Parathyroid adenoma (tissue), 2 donors: ENCODE results near the gene SYPL1.
"Not testable (repeated sequence)": the region's sequence is repeated elsewhere in the genome, so short reads cannot be mapped to it uniquely, and the experiment has no call there.

Experiments
- H2AFZ ChIP-seq: fragments of 300-600 bp; sonication (generic); one replicate; pipeline ENCODE4 v1.7.0; 2017; ENCODE audit warnings: antibody characterized with exemption, mild to moderate bottlenecking
- H3K27ac ChIP-seq: fragments of 300-600 bp; sonication (generic); one replicate; pipeline ENCODE4 v1.7.0; 2017
- H3K27me3 ChIP-seq: fragments of 300-600 bp; sonication (generic); one replicate; pipeline ENCODE4 v1.7.0; 2017; ENCODE audit warnings: low read length; ENCODE audit not compliant: control insufficient read depth, insufficient read depth
- H3K36me3 ChIP-seq: fragments of 300-600 bp; sonication (generic); one replicate; pipeline ENCODE4 v1.7.0; 2017; ENCODE audit warnings: low read length; ENCODE audit not compliant: control insufficient read depth, insufficient read depth
- H3K4me1 ChIP-seq: fragments of 300-600 bp; sonication (generic); one replicate; pipeline ENCODE4 v1.7.0; 2017; ENCODE audit warnings: control low read depth
- H3K4me2 ChIP-seq: fragments of 300-600 bp; sonication (generic); one replicate; pipeline ENCODE4 v1.7.0; 2017; ENCODE audit warnings: low read length
- H3K4me3 ChIP-seq: fragments of 300-600 bp; sonication (generic); one replicate; pipeline ENCODE4 v1.7.0; 2017; ENCODE audit warnings: low read depth, low read length
- H3K79me2 ChIP-seq: fragments of 300-600 bp; sonication (generic); one replicate; pipeline ENCODE4 v1.7.0; 2017; ENCODE audit warnings: control low read depth
- H3K9ac ChIP-seq: fragments of 300-600 bp; sonication (generic); one replicate; pipeline ENCODE4 v1.7.0; 2017; ENCODE audit warnings: mild to moderate bottlenecking
- H3K9me3 ChIP-seq: fragments of 300-600 bp; sonication (generic); one replicate; pipeline ENCODE4 v1.7.0; 2017; ENCODE audit warnings: low read length; ENCODE audit not compliant: control insufficient read depth
- TF ChIP-seq, protein P1 (sequence below): fragments of 300-600 bp; sonication (generic); IDR thresholded peaks from one replicate; pipeline ENCODE4 v1.7.0; 2017; ENCODE audit warnings: antibody characterized with exemption, mild to moderate bottlenecking
- donor health status: primary hyperparathyroidism.

SYPL1 gene

DNA sequence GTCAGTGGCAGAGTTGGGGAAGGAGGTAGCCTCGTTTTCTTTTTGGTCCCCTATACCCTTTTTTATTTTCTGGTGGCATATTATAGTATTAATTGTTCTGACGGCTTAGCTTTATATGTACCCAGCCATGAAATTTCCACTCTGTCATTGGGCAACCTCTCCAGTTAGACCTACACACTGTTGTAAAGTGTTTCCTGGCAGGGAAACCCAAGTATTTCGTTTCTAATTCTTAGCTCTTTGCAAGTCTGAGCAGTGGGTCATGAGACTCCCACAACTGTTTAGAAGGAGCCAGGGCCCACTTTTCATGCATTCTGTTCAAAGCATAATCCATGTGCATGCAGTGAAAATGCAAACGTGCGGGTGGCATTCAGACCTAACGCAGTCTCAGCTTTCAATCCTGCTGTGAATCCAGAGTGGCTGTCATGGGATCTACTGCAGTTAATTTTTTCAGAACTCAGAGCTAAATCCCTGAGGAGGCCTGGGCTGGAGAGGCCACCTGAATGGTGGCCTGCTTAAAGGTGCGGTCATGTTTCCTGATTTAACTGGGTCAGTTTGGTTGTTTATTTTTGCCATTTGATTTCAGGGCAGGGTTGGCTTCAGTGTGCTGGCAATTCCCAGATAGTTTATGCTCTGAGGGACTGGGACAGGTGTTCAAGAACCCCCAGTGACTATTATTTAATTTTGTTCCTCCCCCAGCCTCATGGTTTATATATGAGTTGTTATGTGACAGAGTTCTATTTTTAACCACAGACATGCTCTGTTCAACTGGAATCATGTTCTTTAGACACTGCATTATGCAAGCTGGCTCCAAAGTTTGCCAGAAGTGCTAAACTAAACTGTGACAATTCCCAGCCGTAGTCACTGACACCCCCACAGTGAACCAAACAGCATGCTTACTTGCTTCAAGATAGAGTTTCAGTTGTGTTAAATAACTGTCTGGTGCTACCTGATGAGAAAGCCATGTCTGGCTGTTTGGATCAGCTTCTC lies 27.4 kb upstream of the SYPL1 start:
- no peaks in the 10 kb centered on the region for H3K79me2 ChIP-seq
- H3K27me3 ChIP-seq: no peaks in the 10 kb centered on the region
- TF ChIP-seq, protein P1, sequence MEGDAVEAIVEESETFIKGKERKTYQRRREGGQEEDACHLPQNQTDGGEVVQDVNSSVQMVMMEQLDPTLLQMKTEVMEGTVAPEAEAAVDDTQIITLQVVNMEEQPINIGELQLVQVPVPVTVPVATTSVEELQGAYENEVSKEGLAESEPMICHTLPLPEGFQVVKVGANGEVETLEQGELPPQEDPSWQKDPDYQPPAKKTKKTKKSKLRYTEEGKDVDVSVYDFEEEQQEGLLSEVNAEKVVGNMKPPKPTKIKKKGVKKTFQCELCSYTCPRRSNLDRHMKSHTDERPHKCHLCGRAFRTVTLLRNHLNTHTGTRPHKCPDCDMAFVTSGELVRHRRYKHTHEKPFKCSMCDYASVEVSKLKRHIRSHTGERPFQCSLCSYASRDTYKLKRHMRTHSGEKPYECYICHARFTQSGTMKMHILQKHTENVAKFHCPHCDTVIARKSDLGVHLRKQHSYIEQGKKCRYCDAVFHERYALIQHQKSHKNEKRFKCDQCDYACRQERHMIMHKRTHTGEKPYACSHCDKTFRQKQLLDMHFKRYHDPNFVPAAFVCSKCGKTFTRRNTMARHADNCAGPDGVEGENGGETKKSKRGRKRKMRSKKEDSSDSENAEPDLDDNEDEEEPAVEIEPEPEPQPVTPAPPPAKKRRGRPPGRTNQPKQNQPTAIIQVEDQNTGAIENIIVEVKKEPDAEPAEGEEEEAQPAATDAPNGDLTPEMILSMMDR: no peak
- H3K9ac ChIP-seq: no peak overlapping the region
- H3K4me2 ChIP-seq: no peak overlapping the region
- H3K9me3 ChIP-seq: no peaks in the 10 kb centered on the region
- H3K27ac ChIP-seq: no peak overlapping the region
- peak overlapping the region; percentile 10 for H2AFZ ChIP-seq
- H3K4me3 ChIP-seq: no peak overlapping the region
- H3K36me3 ChIP-seq: no peaks in the 10 kb centered on the region
- no peaks in the 10 kb centered on the region for H3K4me1 ChIP-seq

DNA sequence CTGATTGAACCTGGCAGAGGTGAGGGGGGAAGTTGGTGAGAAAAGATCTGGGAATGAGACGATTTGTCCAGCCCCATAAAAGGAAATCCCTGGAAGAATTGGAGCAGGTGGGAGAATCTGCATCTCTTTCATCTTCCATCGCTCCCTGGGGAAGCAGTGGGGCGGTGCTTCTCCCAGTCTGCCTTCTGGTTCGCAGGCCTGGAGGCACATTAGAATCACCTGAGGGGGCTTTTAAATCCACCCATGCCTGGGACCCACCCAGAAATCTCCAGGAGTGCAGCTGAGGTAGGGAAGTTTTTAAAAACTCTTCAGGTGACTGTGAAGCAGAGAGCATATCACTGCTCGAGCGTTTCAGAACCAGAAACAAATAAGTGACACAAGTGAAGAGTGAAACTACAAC lies 26.7 kb upstream of the SYPL1 start:
- no peak overlapping the region for H3K27ac ChIP-seq
- H3K4me1 ChIP-seq: no peaks in the 10 kb centered on the region
- H3K79me2 ChIP-seq: no peaks in the 10 kb centered on the region
- TF ChIP-seq, protein P1: no peak
- no peak overlapping the region for H2AFZ ChIP-seq
- H3K4me2 ChIP-seq: no peak overlapping the region
- no peak overlapping the region for H3K9ac ChIP-seq
- no peaks in the 10 kb centered on the region for H3K27me3 ChIP-seq
- H3K4me3 ChIP-seq: no peak overlapping the region
- H3K9me3 ChIP-seq: no peaks in the 10 kb centered on the region
- H3K36me3 ChIP-seq: no peaks in the 10 kb centered on the region

DNA sequence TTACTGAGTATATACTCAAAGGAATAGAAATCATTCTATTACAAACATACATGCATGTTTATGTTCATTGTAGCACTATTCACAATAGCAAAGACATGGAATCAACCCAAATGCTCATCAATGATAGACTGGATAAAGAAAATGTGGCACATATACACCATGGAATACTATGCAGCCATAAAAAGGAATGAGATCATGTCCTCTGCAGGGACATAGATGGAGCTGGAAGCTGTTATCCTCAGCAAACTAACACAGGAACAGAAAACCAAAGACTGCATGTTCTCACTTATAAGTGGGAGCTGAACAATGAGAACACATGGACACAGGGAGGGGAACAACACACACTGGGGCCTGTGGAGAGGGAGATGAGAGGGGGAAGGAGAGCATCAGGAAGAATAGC lies 26.1 kb upstream of the SYPL1 start:
- H3K36me3 ChIP-seq, H2AFZ ChIP-seq, H3K27ac ChIP-seq: not testable (repeated sequence)

DNA sequence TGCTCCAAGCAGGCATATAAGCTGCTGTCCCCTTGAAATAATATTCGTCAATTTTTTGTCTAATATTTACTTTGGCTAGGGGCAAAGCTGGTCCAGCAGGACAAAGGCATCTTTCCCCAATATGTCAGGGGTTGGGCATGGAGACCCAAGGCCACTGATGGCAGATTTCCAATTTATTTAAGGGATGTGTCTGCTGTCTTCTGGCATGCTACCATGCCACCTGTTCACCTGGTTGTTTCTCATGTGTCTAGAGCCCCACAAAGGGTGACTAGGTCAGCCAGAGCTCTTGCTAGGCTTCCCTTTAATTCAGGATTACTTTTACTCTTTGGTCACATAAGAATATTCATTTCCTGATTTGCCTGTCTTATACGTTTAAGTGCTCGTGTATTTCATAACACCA lies 22.1 kb upstream of the SYPL1 start:
- Histone ChIP-seq H3K27ac (no peak overlapping the region), H3K36me3 (no peaks in the 10 kb centered on the region), H3K79me2 (no peaks in the 10 kb centered on the region), H3K9ac (no peak overlapping the region), H3K4me3 (no peak overlapping the region), H3K4me2 (no peak overlapping the region), H3K4me1 (no peaks in the 10 kb centered on the region), H2AFZ (no peak overlapping the region), H3K27me3 (no peaks in the 10 kb centered on the region), H3K9me3 (no peaks in the 10 kb centered on the region)
- TF ChIP-seq, protein P1: no peak

More for the DNA sequence above, 26.1 kb upstream of the SYPL1 start:
- H3K79me2 ChIP-seq, H3K9ac ChIP-seq, H3K4me2 ChIP-seq, H3K4me1 ChIP-seq, H3K9me3 ChIP-seq, H3K4me3 ChIP-seq, H3K27me3 ChIP-seq: not testable (repeated sequence)

DNA sequence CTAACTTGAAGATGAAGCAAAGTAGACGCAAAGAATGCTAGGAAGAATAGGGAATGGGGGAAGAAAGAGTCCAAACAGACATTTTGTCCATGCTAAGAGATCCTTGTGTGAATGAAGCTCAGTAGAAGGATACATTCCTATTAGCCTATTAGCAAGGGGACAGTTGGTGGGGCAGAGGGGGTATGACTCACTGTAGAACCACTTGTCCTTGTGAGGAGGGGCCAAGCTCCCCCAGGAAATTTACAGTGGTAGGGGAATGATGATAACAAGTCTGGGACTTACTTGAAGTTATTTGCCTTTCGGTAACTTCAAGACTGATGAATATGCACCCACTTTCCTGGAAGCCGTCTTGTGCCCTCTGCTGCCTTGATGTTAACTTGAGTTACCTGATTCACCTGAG lies 17.2 kb upstream of the SYPL1 start:
- Histone ChIP-seq H3K36me3 (no peaks in the 10 kb centered on the region), H3K4me3 (no peak overlapping the region), H3K4me2 (no peak overlapping the region), H3K4me1 (no peaks in the 10 kb centered on the region), H2AFZ (no peak overlapping the region), H3K9ac (no peak overlapping the region), H3K27ac (no peak overlapping the region), H3K9me3 (no peaks in the 10 kb centered on the region), H3K79me2 (no peaks in the 10 kb centered on the region), H3K27me3 (no peaks in the 10 kb centered on the region)
- TF ChIP-seq, protein P1: no peak
